HPDE6-E6E7 (cell line): ENCODE results near the gene NBPF6.
"Not testable (repeated sequence)": the region's sequence is repeated elsewhere in the genome, so short reads cannot be mapped to it uniquely, and the experiment has no call there.

Source experiments
- DNase-seq: peaks from one replicate; pipeline ENCODE4 v3.0.0; 2011; ENCODE audit warnings: missing footprints; ENCODE audit errors: extremely low spot score

Gene NBPF6

DNA sequence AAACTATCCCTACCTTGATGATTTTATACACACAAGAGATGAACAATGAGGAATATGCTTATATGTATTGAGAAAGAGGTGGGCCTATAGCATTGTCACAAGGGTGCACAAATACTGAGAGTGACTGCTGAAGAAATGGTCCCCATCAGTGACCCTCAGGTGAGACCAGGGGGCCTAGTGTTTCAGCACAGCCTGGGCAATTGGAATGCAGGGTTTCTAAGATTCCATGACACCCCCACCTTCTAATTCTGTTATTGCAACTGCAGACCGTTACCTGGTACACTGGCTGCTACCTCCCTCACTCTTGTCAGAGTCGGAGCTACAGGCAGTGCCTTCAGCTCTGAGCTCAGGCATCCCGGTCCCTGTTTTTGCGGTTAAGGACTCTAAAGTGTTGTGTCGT, at the start of gene NBPF6:
NBPF6 (plus strand) TSS at position 301 of the 400 bp plus-strand sequence. CDS start 259 bp downstream, outside the sequence.
- not testable (repeated sequence) for DNase-seq

DNA sequence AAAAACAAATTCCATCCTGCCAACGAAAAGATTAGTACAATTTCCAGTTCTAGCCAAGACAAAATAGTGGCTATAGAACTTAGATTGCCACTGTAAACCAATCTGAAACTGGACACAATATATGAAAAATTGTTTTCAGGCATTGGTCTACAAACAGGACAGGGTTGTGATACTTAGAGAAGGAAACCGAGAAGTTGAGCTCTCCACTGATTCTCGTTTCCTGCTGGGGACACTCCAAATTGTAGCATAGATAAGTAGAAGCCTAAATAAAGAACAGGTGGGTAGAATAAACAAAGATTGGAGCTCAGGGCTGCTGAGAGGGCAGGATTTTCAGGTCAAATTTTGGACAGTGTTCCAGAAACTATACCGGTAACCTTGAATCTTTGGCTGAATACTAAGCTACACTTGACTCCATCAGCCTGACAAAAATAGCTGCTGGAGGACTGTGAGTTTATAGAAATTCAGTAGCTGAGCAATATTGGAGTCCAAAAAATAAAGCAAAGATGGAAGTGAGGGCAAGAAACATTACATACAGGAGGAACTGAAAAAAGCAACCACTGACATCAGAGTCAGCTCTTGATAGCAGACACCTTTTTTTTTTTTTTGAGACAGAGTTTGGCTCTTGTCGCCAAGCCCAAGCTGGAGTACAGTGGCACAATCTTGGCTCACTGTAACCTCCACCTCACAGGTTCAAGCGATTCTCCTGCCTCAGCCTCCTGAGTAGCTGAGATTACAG, 38.9 kb upstream of the NBPF6 start:
- not testable (repeated sequence) for DNase-seq

GRCh38 chr1:108420129-108420528, 30.0 kb upstream of the NBPF6 start:
- DNase-seq: not testable (repeated sequence)

DNA sequence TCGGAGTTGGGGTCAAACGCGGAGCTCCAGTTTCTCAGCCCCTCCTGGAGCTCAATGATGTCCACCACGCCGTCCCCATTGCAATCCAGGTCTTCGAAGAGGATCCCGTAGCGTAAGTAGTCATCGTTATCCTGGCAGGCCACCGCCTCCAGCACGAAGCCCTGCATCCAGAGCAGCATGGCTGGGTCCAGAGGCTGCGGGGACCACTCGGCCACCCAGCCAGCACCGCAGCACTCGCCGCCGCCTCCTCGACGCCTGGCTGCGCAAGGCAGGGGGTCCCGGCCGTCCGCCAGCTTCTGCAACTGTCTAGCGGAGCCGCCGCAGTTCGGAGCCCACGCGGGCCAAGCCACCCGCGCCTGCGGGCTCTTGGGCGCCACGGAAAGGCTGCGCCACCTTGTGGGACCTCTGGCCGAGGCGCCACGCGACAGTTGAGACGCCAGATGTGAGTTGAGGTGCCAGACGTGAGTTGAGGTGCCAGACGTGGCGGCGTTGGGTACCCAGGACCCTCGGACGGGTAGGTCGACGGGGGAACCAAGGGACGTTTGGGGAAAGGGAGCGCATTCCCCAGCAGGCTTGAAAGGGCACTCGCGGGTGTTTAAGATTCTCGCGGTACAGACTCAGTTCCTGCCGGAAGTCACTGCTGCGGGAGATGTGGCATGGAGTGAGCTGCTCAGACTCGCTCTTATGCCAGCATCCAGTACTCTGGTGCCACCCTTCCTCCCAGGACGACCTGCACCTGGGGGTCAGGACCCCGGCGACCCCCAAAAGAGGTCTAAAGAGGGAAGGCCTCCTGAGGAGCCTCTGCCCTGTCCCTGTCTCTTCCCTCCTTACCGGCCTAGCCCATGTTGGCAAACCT, 28.9 kb upstream of the NBPF6 start:
- not testable (repeated sequence) for DNase-seq

GRCh38 chr1:108426877-108427276, 23.3 kb upstream of the NBPF6 start:
- DNase-seq: not testable (repeated sequence)

DNA sequence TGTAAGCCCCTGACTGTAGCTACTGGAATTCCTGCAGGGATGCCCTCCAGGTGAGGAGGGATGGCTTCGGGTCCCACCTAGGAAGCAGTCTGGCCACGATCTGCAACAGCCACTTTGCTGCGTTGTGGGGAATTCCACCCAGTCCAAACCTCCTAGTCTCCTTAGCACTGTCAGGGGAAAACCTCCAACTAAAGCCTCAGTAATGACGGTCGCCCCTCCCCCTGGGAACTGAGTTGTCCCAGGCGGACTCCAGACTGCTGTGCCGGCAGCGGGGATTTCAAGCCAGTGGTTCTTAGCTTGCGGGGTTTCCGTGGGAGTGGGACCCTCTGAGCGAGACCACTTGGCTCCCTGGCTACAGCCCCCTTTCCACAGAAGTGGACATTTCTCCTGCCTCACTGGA, 18.1 kb upstream of the NBPF6 start:
- DNase-seq: not testable (repeated sequence)

- not testable (repeated sequence) for DNase-seq
Measured at GRCh38 chr1:108433404-108433803, 16.7 kb upstream of the NBPF6 start.

GRCh38 chr1:108438536-108438935, 11.6 kb upstream of the NBPF6 start:
- DNase-seq: not testable (repeated sequence)

- not testable (repeated sequence) for DNase-seq
Measured at GRCh38 chr1:108454521-108454920, 4.4 kb downstream of the NBPF6 start.

DNA sequence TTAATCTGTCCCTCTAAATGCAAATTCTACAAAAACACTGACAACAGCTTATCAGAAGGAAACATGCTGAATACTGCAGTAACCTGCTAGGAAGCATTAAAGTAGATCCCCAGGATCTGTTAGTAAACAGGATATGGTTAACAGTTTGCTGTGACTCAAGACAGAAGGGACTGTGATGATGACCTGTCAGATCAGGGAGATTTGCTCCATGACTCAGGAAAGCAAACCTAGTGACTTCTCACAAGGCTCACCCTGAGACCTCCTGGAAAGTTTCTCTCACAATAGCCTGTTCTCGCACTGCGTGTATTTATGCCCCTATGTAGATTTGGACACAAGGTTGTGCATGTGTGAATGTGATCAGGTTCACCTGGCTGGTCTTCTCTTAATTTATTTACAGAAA, 8.5 kb downstream of the NBPF6 start:
- DNase-seq: not testable (repeated sequence)

GRCh38 chr1:108461758-108462157, 11.6 kb downstream of the NBPF6 start:
- not testable (repeated sequence) for DNase-seq

- not testable (repeated sequence) for DNase-seq
Measured at GRCh38 chr1:108463962-108464361, 13.8 kb downstream of the NBPF6 start.

- DNase-seq: not testable (repeated sequence)
Measured at GRCh38 chr1:108466166-108466565, 16.0 kb downstream of the NBPF6 start.

GRCh38 chr1:108467155-108467554, 17.0 kb downstream of the NBPF6 start:
- not testable (repeated sequence) for DNase-seq

DNA sequence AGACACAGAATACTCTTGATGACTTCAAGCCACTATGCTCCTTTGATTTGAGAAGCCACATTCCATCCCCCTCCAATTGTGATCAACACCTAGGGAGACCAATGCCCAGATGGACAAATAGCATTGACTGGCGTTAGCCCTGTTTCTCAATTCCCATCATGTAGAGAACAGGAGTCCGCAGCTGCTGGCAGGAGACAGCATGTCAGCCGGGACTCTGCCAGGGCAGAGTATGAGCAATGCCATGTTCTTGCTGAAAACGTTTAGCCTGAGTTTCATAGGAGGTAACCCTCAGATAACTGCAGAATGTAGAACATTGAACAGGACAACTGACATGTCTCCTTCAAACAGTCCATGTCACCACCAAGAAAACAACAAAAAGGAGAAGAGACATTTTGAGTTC, 20.6 kb downstream of the NBPF6 start:
- not testable (repeated sequence) for DNase-seq

DNA sequence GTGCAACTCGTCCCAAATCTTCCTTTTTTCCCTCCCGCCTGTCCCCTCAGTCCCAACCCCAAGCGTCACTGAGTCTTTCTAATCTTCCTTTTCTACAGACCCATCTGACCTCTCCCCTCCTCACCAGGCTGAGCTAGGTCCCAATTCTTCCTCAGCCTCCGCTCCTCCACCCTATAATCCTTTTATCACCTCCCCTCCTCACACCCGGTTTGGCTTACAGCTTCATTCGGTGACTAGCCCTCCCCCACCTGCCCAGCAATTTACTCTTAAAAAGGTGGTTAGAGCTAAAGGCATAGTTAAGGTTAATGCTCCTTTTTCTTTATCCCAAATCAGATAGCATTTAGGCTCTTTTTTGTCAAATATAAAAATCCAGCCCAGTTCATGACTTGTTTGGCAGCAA, 24.4 kb downstream of the NBPF6 start:
- not testable (repeated sequence) for DNase-seq

GRCh38 chr1:108478429-108479015, 28.4 kb downstream of the NBPF6 start:
- no peak for DNase-seq

- no peak for DNase-seq
Measured at GRCh38 chr1:108482708-108483107, 32.6 kb downstream of the NBPF6 start.

- DNase-seq: not testable (repeated sequence)
Measured at GRCh38 chr1:108485990-108486389, 35.8 kb downstream of the NBPF6 start.

DNA sequence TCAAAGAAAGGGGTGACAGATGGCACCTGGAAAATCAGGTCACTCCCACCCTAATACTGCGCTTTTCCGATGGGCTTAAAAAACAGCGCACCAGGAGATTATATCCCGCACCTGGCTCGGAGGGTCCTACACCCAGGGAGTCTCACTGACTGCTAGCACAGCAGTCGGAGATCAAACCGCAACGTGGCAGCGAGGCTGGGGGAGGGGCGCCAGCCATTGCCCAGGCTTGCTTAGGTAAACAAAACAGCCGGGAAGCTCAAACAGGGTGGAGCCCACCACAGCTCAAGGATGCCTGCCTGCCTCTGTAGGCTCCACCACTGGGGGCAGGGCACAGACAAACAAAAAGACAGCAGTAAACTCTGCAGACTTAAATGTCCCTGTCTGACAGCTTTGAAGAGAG, 36.6 kb downstream of the NBPF6 start:
- not testable (repeated sequence) for DNase-seq

GRCh38 chr1:108495008-108495407, 44.9 kb downstream of the NBPF6 start:
- DNase-seq: not testable (repeated sequence)

- DNase-seq: not testable (repeated sequence)
Measured at GRCh38 chr1:108496856-108497255, 46.7 kb downstream of the NBPF6 start.
